ENCODE measurements around the gene NCK2. TPM values are rescaled to one million over a fixed set of nuclear protein-coding genes. Genes with fewer than 3 reads are reported as not detected.
A peak's percentile ranks its signal among the peaks of the same experiment; 100 is the strongest.

NCK2 gene
- total RNA-seq, 1 donor from 2014 or later, result 40.2 TPM

DNA sequence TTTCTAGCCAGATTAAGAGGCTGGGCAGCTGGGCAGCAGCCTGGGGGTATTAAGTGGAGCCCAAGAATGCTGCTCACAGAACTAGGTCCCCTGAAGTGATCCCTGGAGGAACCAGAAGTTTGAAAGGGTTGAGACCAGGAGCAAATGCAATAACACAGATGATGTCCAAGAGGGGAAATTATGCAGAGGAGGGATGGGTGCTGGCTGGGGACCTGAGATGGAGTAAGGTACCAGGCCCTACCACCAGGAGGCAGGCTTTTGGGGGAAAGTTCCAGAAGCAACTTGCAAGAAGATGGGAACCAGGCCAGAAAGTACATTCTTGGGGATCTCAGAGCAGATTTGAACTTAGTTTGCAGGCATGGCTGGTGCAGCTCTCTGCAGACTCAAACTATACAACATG lies 175.1 kb downstream of the NCK2 start:
- peak; percentile 27 for DNase-seq (ENCODE audit: low read depth, low spot score)

DNA sequence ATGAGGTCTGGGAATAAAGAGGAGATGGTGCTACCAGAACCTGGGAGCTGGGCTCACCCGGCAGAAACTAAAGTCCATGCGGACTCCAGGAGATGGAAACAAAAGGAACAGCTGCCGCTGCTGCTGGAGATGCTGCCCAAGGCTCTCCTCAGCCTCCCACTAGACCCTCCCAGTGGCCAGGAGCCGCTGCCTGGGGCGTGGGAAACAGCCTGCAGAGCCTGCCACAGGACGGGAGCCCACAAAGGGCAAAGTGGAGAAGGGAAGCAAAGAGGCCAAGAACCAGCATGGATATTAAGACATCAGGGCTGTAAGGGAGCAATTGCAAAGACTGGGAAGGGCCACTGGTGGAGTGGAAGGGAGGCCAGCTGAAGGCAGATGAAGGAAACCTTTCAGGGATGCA lies 179.6 kb downstream of the NCK2 start:
- no peak for DNase-seq (ENCODE audit: low read depth, low spot score)

DNA sequence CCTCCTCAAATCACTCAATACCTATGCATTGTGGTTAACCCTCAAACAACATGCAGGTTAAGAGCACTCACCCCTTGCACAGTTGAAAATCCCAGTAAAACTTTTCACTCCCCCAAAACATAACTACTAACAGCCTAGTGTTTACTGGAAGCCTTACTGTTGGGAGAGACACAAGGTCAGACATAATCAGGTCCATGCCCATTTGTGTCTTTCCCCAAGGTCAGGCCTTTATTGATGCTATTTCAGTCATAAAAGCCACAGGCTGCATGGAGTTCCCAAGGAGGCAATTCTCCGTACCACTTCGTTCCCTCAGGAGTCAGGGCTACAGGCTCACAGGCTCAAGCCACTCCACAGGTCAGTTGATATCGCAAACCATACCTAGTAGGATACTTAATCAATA lies 180.2 kb downstream of the NCK2 start:
- no peak for DNase-seq (ENCODE audit: low read depth, low spot score)

DNA sequence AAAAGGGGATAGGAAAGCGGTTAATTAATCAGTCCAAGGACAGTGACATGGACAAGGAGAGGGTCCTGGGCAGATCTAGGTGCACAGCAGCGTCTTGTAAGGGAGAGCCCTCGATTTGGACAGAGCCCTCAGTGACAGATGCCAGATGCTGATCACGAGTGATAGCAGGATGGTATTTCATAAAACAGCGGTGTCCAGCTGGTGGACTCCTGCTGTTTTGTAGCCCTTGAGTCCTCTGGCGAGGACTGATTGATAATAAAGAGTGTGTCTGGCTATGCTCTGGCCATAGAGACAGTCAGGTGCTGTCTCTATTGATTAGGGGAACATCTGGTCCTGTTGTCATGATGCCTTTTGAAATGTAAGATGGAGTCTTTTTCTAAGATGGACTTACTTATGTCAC lies 180.7 kb downstream of the NCK2 start:
- DNase-seq (ENCODE audit: low read depth, low spot score), result no peak

DNA sequence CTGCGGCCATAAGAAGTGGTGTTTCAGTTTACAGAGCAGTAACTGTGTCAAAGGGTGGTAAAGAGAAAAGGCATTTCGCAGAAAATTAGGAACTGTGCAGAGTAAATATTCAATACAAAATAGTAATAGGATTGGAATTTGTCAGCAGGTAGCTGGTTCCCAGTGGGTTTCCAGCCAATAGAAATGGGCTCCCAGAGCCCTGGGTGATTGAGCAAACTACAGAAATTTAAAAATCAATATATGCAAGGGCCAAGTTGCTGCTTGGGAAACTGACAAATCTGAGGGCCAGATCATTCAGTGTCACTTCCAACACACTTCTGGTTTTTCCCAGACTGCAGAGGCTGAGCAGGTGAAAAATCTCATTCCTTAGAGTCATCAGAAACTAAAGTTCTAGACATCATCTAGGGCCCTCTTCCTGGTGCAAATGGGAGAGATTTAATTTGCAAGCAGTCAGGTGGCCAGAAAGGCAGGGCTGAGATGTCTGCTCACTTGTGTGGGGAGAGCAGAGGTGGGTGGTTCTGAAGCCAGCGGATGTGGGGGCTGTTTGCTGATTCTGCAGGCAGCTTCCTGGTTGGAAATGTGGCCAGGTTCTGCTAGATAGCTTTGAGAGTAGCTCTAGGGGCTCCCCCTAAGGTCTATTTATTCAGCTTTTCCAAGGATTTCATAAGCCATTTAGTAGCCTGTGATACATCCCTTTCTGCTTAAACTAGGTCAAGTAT lies 182.4 kb downstream of the NCK2 start:
- no peak for DNase-seq (ENCODE audit: low read depth, low spot score)

DNA sequence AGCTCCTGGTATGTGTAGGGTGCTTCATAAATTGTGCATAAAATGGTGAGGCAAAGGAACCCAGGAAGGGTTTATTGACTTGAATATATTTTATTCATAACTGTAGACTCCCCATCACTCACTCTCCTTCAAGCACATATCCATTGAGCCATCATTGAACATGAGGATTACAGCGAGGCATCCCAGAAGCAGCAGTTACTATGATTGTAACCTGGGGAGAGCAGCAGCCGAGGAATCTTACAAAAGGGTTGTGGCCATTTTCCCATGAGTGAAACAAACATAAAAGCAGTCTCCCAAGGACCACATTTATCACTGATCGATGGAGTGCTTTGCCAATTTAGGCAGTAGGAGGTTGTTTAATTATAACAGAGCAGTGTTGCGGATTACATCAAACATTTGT lies 183.4 kb downstream of the NCK2 start:
- DNase-seq (ENCODE audit: low read depth, low spot score), result no peak

DNA sequence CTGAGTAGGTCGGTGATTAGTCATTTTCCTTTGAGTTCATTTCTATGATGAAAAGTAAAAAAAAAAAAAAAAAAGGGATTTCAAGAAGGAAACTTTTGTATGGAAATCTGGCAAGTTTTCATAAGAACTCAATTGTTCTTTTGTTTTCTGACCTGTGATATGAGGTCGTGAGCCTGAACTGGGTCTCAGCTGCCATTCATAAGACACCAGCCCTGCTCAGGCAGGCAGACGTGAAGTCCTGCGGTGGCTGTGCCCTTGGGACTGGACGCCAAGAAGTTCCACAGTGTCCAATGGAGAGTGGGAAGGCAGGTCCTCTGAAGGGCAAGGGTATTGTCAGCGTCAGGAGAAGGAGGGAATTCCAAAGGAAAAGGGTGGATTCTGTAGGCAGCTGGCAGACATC lies 183.9 kb downstream of the NCK2 start:
- DNase-seq (ENCODE audit: low read depth, low spot score), result peak; percentile 36

DNA sequence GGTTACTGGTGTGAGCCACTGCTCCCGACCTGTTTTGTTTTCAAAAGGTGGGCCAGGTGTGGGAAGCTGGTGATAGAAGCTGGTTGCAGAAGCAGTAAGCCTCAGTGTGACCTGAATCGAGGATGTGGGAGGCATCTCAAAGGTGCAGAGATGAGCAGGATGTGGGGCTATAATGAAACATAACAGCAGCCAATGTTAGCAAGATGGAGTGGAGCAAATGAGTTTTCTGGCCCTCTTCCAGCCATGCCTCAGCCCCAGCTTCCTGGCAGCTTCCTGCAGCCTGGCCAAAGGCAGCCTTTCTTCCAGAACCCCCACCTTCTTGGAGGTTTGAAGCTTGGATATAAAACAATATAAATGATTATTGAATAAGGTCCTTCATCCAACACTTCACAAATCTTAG lies 184.8 kb downstream of the NCK2 start:
- DNase-seq (ENCODE audit: low read depth, low spot score), result peak; percentile 66

DNA sequence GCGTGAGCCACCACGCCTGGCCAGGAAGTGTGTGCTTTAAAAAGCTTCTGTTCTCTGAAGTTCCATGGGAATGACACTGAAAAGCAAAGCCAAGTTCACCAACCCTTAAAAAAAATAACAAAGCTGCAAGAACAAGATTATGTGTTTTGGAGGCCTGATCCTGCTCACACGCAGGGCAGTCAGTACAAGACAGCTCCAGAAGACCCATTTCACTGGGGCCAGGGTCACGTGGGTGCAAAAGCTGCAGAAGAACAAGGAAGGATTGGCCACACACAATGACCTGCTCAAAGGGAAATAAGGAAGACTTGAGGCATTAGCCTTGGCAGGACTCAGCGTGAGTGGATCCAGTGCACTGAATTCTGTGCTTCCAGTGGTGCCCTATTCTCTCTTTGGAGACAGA lies 187.9 kb downstream of the NCK2 start:
- no peak for DNase-seq (ENCODE audit: low read depth, low spot score)

DNA sequence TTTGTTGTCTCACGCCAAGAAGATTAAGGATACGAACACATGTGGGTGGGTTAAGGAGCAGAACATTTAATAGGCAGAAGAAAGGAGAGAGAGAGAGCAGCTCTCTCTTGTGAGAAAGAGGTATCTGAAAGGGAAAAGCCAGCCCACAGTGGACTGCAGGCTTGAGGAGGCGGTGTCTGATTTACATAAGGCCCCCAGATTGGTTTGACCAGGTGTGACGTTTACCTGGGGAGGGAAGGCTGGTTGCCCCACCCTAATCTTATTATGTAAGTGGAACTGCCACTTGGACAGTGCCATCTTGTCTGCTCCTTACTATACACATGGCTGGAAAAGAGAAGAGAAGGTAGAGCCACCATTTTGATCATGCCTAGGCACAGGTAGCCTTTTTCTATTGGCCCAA lies 189.2 kb downstream of the NCK2 start:
- no peak for DNase-seq (ENCODE audit: low read depth, low spot score)

DNA sequence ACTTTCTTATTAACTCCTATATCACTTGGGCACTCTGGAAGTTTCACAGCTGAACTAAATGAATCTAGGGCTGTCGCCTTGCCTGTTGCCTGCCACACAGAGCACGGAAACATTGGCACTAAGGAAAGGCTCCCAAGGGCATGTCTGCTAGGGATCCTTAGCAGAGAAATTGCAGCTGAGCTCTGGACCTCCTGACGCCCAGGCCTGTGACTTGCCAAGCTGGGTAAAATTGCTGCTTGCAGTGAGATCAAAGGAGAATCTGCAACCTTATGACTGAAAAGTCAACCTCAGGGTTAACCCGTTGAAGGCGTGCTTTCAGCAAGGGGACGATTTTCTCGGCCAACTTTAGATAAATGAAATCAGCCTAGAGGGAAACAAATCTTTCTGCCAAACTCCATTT lies 189.8 kb downstream of the NCK2 start:
- DNase-seq (ENCODE audit: low read depth, low spot score), result no peak

DNA sequence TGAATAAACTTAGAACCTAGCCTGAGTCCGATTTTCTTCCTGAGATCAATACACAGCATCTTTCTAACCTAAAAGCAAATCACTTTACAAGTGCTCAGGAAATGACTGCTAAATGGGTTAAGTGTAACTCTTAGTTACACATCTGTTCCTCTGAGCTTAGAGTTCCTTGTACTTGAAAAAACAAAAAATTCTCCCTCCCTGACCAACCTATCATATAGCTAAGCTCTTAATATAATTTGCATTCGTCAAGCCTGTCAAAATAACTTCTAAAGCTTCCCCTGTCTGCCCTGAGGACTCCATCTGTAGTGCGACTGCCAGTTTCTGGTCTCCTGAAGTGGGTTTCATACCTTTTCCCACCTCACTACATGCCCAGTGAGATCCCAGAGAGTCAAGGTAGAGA lies 190.4 kb downstream of the NCK2 start:
- DNase-seq (ENCODE audit: low read depth, low spot score), result no peak

DNA sequence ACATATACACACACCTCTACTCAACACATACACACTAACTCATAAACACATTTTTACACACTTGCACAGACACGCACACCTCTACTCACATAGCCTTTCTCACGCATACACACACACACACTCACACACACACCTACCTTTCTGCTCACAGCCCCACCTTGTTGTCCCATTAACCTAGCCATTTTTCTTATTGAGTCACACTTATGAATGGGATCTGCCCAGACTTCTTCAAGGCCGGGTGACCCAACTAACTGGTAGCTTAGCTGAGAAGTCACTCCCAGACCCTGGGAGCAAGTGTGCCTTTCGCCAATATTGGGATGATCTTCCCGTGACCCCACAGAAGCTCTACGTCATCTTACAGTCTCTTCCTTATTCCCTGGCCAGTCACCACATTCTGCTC lies 192.2 kb downstream of the NCK2 start:
- no peak for DNase-seq (ENCODE audit: low read depth, low spot score)

DNA sequence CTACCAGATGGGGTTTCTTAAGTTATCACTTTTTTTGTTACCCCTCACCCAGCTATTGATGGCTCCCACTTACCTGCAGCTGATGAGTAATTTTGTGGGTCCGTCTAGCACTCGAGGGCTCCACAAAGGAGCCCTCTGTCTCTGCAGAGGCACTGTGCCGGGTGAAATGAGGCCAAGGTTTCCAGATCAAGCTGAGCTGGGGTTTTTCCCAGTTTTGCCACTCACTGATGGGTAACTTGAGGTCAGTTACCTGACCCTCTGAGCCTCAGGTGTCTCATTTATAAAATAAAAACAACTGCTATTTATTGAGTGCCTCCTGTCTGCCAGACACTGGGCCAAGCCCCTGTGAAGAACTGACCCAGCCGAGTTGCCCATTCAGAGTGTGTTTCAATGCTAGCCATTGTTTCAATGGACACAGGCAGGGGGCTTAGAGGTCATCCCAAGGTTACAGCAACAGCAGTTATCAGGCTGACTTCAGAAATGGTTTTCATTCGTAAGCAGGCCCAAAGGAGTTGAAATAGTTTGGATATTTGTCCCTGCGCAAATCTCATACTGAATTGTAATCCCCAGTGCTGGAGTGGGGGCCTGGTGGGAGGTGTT lies 192.9 kb downstream of the NCK2 start:
- DNase-seq (ENCODE audit: low read depth, low spot score), result no peak

All from pulmonary artery endothelial cell (primary cell).